ENCODE results near the gene DOK5. TPM values are rescaled to one million over a fixed set of nuclear protein-coding genes. Genes with fewer than 3 reads are reported as not detected.

The DOK5 gene
- total and polyA plus RNA-seq, 2 of the 8 experiments (the other 6 are each of a cell fraction or from before 2014, with no cell fraction given) = 8.9 to 15.0 TPM

DNA sequence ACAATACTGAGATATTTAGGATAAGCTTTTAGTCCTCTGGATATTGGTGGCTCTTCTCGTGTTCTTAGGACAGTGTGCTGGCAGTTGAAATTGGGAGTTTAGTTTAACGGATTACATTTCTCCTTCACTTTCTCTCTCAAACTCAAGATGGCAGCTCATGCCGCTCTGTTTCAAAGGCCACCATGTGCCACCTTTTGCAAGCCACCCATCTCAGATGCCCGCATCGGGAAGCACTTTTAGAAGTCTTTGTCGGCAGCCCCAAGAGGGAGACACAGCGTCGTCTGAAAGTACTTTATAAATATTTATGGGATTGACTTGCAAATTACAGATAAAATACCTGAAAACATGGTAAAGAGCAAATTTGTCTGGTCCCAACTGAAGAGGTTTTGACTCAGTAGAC, 73.5 kb downstream of the DOK5 start:
- POLR2A ChIA-PET (ENCODE audit: partially characterized antibody) = no interaction called here
- Histone ChIP-seq H2BK15ac (ENCODE audit: low read length) (no peak overlapping the region), H3K79me2 (ENCODE audit: control insufficient read depth in 1 of 2, insufficient read depth in 2 of 2, low read length in 2 of 2) (no peaks in the 10 kb centered on the region)
- TF ChIP-seq SRF (IDR thresholded peaks at IDR 0.05; ENCODE audit: low read depth, low read length) = no peak
- no peak for TF ChIP-seq MAFK (IDR thresholded peaks at IDR 0.05; ENCODE audit: low read depth, low read length)
- TF ChIP-seq POLR2AphosphoS5 (IDR thresholded peaks at IDR 0.05; ENCODE audit: low read depth, low read length) = no peak
- no peak for TF ChIP-seq CHD1 (IDR thresholded peaks at IDR 0.05; ENCODE audit: low read depth, low read length)
- TF ChIP-seq KDM5A (IDR thresholded peaks at IDR 0.05; ENCODE audit: low read length) = no peak
- no peak for TF ChIP-seq GTF2F1 (IDR thresholded peaks at IDR 0.05; ENCODE audit: borderline replicate concordance, low read depth, low read length)
- TF ChIP-seq NRF1 (IDR thresholded peaks at IDR 0.05; ENCODE audit: low read depth, low read length) = no peak
- TF ChIP-seq, protein P1, sequence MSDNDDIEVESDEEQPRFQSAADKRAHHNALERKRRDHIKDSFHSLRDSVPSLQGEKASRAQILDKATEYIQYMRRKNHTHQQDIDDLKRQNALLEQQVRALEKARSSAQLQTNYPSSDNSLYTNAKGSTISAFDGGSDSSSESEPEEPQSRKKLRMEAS (IDR thresholded peaks at IDR 0.05) = no peak
- no peak for TF ChIP-seq SP2 (IDR thresholded peaks at IDR 0.05; ENCODE audit: low read length)
- no peak for TF ChIP-seq TBP (IDR thresholded peaks at IDR 0.05; ENCODE audit: low read depth, low read length)
- TF ChIP-seq CREB1 (IDR thresholded peaks at IDR 0.05) = no peak
- TF ChIP-seq YY1 (IDR thresholded peaks at IDR 0.05; ENCODE audit: low read depth, low read length) = no peak
- no peak for TF ChIP-seq KDM1A (IDR thresholded peaks at IDR 0.05; ENCODE audit: borderline replicate concordance, low read length)
- no peak for TF ChIP-seq CBX8 (IDR thresholded peaks at IDR 0.05; ENCODE audit: borderline replicate concordance, low read depth, low read length)
- TF ChIP-seq ATF3 (IDR thresholded peaks at IDR 0.05; ENCODE audit: insufficient read depth, low read depth, low read length) = no peak

More for the DNA sequence above, 73.5 kb downstream of the DOK5 start:
- Histone ChIP-seq H2BK5ac (ENCODE audit: low read depth, low read length) (no peak overlapping the region), H3K4ac (replicated peaks; ENCODE audit: insufficient read length, low read depth, low read length) (no peak overlapping the region), H3K56ac (replicated peaks; ENCODE audit: insufficient read length, low read depth, low read length) (no peak overlapping the region), H3K9me3 (ENCODE audit: insufficient read depth in 2 of 2, low read depth in 1 of 2, low read length in 1 of 2) (peaks cover 4 to 12% of the 10 kb centered on the region in 2 experiments), H4K91ac (replicated peaks; ENCODE audit: insufficient read length, low read length) (no peak overlapping the region), H4K8ac (ENCODE audit: extremely low read depth, insufficient read depth, low read length) (no peak overlapping the region), H3K4me2 (ENCODE audit: insufficient read depth in 1 of 2, low read depth in 2 of 2, low read length in 2 of 2) (no peak overlapping the region), H3K4me3 (ENCODE audit: extremely low read depth in 1 of 4, insufficient read depth in 2 of 4, low read depth in 3 of 4, low read length in 4 of 4) (no peak overlapping the region), H3K27ac (ENCODE audit: low read depth, low read length) (no peak overlapping the region), H3K23ac (ENCODE audit: insufficient read length) (no peak overlapping the region), H3K23me2 (ENCODE audit: low read depth, low read length) (no peaks in the 10 kb centered on the region; the same call in 1 of the 2 replicates), H2BK12ac (ENCODE audit: low read depth, low read length) (no peak overlapping the region), H3K4me1 (replicated peaks in 1 of 4; ENCODE audit: control insufficient read depth in 3 of 4, insufficient read depth in 4 of 4, low read length in 3 of 4) (no peaks in the 10 kb centered on the region; a peak in 1 of 7 replicates), H2BK120ac (replicated peaks; ENCODE audit: low read depth, low read length) (no peak overlapping the region), H3K18ac (ENCODE audit: extremely low read depth, low read length) (no peak overlapping the region), H2AK5ac (ENCODE audit: low read depth, low read length) (no peak overlapping the region), H2BK20ac (ENCODE audit: low read length) (no peak overlapping the region), H4K5ac (ENCODE audit: insufficient read length, low read depth, low read length) (no peak overlapping the region), H3K27me3 (replicated peaks in 1 of 4; ENCODE audit: control insufficient read depth in 3 of 4, extremely low read depth in 1 of 4, insufficient read depth in 3 of 4, low read length in 3 of 4) (no peaks in the 10 kb centered on the region), H2AFZ (ENCODE audit: low read length) (no peak overlapping the region), H3K9ac (replicated peaks in 1 of 4; ENCODE audit: extremely low read depth in 1 of 4, low read depth in 3 of 4, low read length in 3 of 4) (no peak overlapping the region), H4K20me1 (replicated peaks in 1 of 2; ENCODE audit: control insufficient read depth in 1 of 2, insufficient read depth in 2 of 2, low read length in 2 of 2) (no peaks in the 10 kb centered on the region), H3K79me1 (ENCODE audit: low read depth, low read length) (no peaks in the 10 kb centered on the region), H3K36me3 (ENCODE audit: control insufficient read depth in 2 of 4, insufficient read depth in 4 of 4, low read length in 3 of 4) (peaks cover 0 to 2% (median 0%) of the 10 kb centered on the region in 4 experiments; a peak in 1 of 8 replicates), H3K14ac (ENCODE audit: insufficient read length) (no peak overlapping the region)
- FAIRE-seq (no peak), DNase-seq (ENCODE audit: low read depth in 1 of 2, low spot score in 2 of 2) (no peak)
- CTCF ChIA-PET (ENCODE audit: partially characterized antibody) = no interaction called here
- 93% methylated on average over 8 of the region's 8 CpGs; no CpG with 5 or more reads in 1 of the 2 experiments for WGBS, 2 experiments (ENCODE audit: extremely low coverage in 1 of 2, insufficient coverage in 1 of 2, insufficient read length in 1 of 2, insufficient replicate concordance in 2 of 2, low coverage in 1 of 2, low lambda C conversion rate in 2 of 2, missing lambda C conversion rate in 1 of 2)
